Activated CD8-positive, alpha-beta memory T cell treated with anti-CD3 and anti-CD28 coated beads, Interleukin-2, amount 50 U/mL, for 24 hours (primary cell): ENCODE data around the gene TGDS.

ENCODE experiments used
- DNase-seq: peaks from one replicate; pipeline ENCODE4 v3.0.0-alpha.2; 2020; ENCODE audit errors: extremely low read depth

TGDS gene

GRCh38 chr13:94601446-94602431 is 5.8 kb upstream of the TGDS start, which contains the start of gene GPR180:
TSS of gene GPR180 (plus strand) at chr13:94601857. CDS start at chr13:94601928, 71 bp downstream.
- peak; percentile 82 for DNase-seq

GRCh38 chr13:94599877-94600276 is 3.9 kb upstream of the TGDS start:
- DNase-seq: no peak

GRCh38 chr13:94598281-94598680 is 2.3 kb upstream of the TGDS start:
- no peak for DNase-seq

- DNase-seq: no peak
Measured at GRCh38 chr13:94596575-94596971, 621 bp upstream of the TGDS start.

- no peak for DNase-seq
Measured at GRCh38 chr13:94595001-94595949, 677 bp downstream of the TGDS start.

GRCh38 chr13:94590744-94591143 is 5.2 kb downstream of the TGDS start:
- DNase-seq: no peak

- DNase-seq: no peak
Measured at GRCh38 chr13:94588541-94588940, 7.4 kb downstream of the TGDS start.

GRCh38 chr13:94586371-94586770 is 9.6 kb downstream of the TGDS start:
- no peak for DNase-seq

- no peak for DNase-seq
Measured at GRCh38 chr13:94585543-94586101, 10.3 kb downstream of the TGDS start.

- no peak for DNase-seq
Measured at GRCh38 chr13:94583926-94584325, 12.0 kb downstream of the TGDS start.

- no peak for DNase-seq
Measured at GRCh38 chr13:94579063-94579462, 16.9 kb downstream of the TGDS start.

- no peak for DNase-seq
Measured at GRCh38 chr13:94569615-94570014, 26.3 kb downstream of the TGDS start.

- no peak for DNase-seq
Measured at GRCh38 chr13:94568443-94568842, 27.5 kb downstream of the TGDS start.

GRCh38 chr13:94567581-94567980 is 28.4 kb downstream of the TGDS start:
- no peak for DNase-seq

- no peak for DNase-seq
Measured at GRCh38 chr13:94561126-94561525, 34.8 kb downstream of the TGDS start.

GRCh38 chr13:94560116-94560515 is 35.8 kb downstream of the TGDS start:
- no peak for DNase-seq

GRCh38 chr13:94559222-94559795 is 36.6 kb downstream of the TGDS start:
- no peak for DNase-seq

GRCh38 chr13:94558716-94559115 is 37.2 kb downstream of the TGDS start:
- DNase-seq: no peak

GRCh38 chr13:94557684-94558235 is 38.2 kb downstream of the TGDS start:
- DNase-seq: no peak

- no peak for DNase-seq
Measured at GRCh38 chr13:94556621-94557020, 39.3 kb downstream of the TGDS start.

GRCh38 chr13:94556041-94556440 is 39.9 kb downstream of the TGDS start:
- DNase-seq: no peak
